Occipital lobe (tissue), 2 donors: ENCODE measurements around the gene MAPKAPK5. TPM values are rescaled to one million over a fixed set of nuclear protein-coding genes. Genes with fewer than 3 reads are reported as not detected.
"Not testable (repeated sequence)": the region's sequence is repeated elsewhere in the genome, so short reads cannot be mapped to it uniquely, and the experiment has no call there.

Source experiments
- DNase-seq: peaks from one replicate; lab custom pipeline; 2025; lab: John Stamatoyannopoulos, UW
- total RNA-seq: library from RNA; depleted of rRNA; stranded (reverse); fragments of >200 nt; gene quantifications from one replicate; pipeline ENCODE4 v1.2.3, GENCODE V29; 2014

Gene MAPKAPK5
- total RNA-seq, 1 donor from 2014 or later: 33.8 TPM

GRCh38 chr12:111828338-111828979 lies 13.6 kb upstream of the MAPKAPK5 start:
- no peak for DNase-seq

DNA sequence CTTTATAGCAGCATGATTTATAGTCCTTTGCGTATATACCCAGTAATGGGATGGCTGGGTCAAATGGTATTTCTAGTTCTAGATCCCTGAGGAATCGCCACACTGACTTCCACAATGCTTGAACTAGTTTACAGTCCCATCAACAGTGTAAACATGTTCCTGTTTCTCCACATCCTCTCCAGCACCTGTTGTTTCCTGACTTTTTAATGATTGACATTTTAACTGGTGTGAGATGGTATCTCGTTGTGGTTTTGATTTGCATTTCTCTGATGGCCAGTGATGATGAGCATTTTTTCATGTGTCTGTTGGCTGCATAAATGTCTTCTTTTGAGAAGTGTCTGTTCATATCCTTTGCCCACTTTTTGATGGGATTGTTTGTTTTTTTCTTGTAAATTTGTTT lies 12.4 kb upstream of the MAPKAPK5 start:
- not testable (repeated sequence) for DNase-seq

DNA sequence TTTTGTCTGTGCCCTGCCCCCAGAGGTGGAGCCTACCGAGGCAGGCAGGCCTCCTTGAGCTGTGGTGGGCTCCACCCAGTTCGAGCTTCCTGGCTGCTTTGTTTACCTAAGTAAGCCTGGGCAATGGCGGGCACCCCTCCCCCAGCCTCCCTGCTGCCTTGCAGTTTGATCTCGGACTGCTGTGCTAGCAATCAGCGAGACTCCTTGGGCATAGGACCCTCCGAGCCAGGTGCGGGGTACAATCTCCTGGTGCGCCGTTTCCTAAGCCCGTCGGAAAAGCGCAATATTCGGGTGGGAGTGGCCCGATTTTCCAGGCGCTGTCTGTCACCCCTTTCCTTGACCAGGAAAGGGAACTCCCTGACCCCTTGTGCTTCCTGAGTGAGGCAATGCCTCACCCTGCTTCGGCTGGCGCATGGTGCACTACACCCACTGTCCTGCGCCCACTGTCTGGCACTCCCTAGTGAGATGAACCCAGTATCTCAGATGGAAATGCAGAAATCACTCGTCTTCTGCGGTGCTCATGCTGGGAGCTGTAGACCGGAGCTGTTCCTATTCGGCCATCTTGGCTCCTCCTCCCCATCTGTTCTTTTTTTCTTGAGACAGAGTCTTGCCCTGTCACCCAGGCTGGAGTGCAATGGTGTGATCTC lies 7.2 kb upstream of the MAPKAPK5 start:
- DNase-seq: not testable (repeated sequence)

GRCh38 chr12:111835531-111836181 lies 6.4 kb upstream of the MAPKAPK5 start:
- not testable (repeated sequence) for DNase-seq

DNA sequence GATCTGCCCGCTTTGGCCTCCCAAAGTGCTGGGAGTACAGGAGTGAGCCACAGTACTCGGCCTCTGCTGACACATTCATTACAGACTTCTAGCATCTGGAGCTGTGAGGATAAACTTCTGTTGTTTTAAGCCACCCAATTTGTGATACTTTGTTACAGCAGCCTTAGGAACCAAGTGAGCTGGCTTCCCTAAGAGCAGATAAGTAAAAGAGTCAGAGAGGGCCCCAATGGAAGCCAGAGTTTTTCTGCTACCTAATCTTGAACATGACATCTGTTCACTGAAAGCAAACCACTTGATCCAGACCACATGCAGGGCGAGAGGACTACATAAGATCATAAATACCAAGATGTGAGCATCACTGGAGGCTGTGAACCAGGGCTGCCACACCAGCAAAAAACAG lies 3.7 kb upstream of the MAPKAPK5 start:
- DNase-seq: no peak

DNA sequence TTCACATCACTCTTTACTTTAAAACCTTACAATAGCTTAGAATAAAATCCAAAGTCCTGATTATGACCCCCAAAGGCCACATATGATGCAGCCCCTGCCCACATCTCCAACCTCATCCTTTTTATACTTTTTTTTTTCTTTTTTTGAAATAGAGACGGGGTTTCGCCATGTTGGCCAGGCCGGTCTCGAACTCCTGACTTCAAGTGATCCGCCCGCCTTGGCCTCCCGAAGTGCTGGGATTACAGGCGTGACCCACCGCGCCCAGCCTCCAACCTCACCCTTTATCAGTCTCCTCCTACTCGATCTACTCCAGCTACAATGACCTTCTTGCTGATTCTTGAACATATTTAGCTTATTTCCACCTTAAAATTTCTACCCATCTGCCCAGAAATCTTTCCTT lies 1.2 kb upstream of the MAPKAPK5 start:
- no peak for DNase-seq

DNA sequence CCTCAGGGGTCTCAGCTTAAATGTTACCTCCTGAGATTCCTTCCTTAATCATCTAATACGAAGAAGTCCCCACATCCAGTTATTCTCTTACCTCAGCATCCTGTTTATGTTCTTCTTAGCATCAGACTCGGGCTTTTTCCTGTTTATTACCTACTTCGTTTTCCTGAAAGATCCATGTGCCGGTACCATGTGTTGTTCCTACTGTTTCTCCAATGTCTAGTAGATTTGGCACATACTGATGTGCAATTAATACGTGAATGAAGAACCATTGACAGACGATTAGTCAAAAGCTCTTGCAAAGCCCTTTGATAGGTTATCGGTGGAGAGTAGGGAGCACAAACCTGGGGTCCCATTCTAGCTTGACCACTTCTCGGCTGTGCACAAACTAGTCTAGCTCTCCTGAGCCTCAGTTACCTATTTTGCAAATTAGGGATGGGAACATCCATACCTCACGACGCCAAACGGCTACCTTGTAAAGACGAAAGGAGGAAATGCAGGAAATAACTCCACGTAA lies 735 bp upstream of the MAPKAPK5 start:
- no peak for DNase-seq

GRCh38 chr12:111842556-111843396 lies 748 bp downstream of the MAPKAPK5 start:
- no peak for DNase-seq

- DNase-seq: no peak
Measured at GRCh38 chr12:111846016-111846415, 4.0 kb downstream of the MAPKAPK5 start.

- no peak for DNase-seq
Measured at GRCh38 chr12:111850526-111850925, 8.5 kb downstream of the MAPKAPK5 start.

DNA sequence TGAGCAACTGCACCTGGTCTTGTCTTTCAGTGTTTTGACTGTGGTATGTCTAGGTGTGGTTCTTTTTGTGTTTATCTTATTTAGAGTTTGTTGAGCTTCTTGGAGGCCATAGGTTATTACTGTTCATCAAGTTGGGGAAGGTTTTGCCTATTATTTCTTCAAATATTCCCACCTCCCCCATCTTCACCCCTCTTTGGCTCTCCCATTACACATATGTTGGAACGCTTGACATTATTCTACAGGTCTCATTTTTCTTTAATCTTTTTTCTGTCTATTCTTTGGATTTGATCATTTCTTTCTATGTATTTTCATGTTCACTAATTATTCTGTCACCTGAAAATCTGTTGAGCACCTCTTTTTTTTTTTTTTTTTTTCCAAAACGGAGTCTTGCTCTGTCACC lies 16.2 kb downstream of the MAPKAPK5 start:
- DNase-seq: no peak

DNA sequence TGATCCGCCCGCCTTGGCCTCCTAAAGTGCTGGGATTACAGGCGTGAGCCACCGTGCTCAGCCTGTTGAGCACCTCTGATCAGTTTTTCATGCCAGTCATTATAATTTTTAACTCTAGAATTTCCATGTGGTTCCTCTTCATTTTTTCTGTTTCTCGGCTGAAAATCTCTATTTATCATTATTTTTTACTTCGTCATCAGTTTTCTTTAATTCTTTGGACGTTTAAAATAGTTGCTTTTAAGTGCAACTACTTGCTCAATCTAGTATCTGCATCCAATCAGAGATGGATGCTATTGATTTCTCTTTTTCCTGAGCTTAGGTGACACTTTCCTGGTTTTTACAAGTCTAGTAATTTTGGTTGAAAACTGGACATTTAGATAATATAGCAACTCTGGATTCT lies 16.8 kb downstream of the MAPKAPK5 start:
- DNase-seq: no peak

GRCh38 chr12:111864913-111865312 lies 22.9 kb downstream of the MAPKAPK5 start:
- DNase-seq: no peak

DNA sequence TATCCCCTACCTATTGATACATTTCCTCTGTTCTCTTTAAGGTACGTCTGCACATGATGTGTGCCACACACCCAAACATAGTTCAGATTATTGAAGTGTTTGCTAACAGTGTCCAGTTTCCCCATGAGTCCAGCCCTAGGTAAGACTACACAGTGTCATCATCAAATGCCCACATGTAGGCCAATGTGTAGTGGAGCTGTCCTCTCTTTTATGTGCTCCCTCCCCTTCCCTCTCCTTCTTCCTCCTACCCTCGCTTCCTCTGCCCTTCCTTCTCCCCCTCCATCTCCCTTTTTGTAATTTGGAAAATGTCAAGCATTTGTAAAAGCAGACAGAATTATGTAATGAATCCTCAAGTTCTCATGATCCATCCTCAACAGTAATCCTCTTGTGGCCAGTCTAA lies 25.5 kb downstream of the MAPKAPK5 start:
- DNase-seq: no peak

DNA sequence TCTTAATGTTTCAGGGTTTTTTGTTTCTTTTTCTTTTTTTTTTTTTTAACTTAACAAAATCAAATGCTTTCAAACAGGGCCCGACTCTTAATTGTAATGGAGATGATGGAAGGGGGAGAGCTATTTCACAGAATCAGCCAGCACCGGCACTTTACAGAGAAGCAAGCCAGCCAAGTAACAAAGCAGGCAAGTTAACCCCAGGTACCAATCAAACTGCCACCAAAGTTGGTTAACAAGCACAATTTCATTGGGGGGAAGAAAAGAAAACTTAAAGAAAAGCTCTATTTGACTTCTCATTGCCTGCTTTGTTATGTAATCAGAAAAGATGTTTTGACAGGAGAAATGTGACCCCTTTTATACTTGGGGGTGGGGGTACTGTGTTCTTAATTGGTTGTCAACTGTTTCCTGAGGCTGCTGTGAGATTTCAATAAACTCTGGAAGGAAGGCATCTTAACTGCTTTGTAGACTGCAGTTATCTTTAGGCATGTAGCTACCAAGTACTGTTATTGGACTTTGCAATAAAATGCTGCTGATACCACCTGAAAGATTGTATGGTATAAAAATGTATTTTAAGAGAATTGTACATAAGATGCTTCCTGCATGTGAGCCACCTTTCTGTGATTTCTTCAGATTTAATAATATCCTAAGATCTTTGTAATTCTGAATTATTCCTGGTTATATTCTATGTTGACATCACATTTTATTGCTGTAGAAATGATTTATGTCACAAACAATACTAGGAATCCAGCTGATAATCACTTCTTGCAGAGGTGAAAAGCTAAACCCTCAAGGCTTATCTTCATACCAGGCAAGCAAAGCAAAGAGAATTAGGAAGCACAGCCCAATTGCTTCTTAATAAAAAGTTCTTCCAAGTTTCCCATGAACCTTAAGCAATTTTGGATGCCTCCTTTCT lies 26.9 kb downstream of the MAPKAPK5 start:
- DNase-seq: no peak

DNA sequence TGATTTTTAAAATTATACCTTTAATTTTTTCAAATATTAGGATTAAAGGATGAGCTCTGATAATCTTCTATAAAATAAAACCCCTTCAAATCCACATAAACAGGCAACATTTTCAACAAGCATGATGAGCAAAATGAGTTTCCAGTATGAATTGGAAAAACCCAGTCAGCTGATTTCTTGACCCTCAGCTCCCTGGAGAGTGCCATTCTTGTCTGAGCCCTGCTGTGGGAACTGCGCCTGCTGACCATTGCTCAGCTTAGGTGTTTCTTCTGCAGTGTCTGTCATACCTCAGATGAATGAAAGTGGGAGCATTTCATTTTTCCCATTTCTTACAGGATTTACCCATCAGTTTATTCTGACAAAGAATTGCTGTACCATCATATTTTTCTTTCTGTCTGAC lies 27.6 kb downstream of the MAPKAPK5 start:
- no peak for DNase-seq

GRCh38 chr12:111870216-111870615 lies 28.2 kb downstream of the MAPKAPK5 start:
- DNase-seq: no peak

- DNase-seq: no peak
Measured at GRCh38 chr12:111870706-111871105, 28.7 kb downstream of the MAPKAPK5 start.

- DNase-seq: no peak
Measured at GRCh38 chr12:111873113-111873512, 31.1 kb downstream of the MAPKAPK5 start.

DNA sequence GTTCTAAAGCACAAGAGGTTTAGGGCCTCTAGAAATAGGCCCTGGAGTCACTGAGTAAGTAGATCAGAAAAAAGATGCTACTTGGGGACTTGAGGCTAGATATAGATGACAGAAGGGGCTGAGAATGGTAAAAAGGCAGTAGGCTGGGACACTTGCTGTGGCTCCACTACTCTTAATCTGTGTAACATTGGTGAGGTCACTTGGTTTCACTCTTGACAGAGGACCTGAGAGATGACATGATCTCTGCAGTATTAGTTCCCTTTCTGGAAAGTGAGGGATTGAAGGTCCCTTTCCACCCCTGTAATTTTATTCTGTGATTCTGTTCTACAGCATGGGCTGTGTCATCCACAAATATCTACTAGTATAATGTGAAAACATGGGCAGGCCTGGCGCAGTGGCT lies 39.7 kb downstream of the MAPKAPK5 start:
- DNase-seq: no peak
